GM19467 (cell line): ENCODE results near the gene OR2T11.
"Not testable (repeated sequence)": the region's sequence is repeated elsewhere in the genome, so short reads cannot be mapped to it uniquely, and the experiment has no call there.

Experiments
- ATAC-seq: cut with Tn5 transposase; IDR thresholded peaks from one replicate; pipeline ENCODE4 v1.9.1; 2021; ENCODE audit warnings: mild to moderate bottlenecking, moderate library complexity; ENCODE audit not compliant: unreplicated experiment

OR2T11 gene

GRCh38 chr1:248634991-248635390 lies at the start of gene OR2T11:
TSS of gene OR2T11 (minus strand) at chr1:248635091. CDS start at chr1:248627128, 7,963 bp downstream.
- ATAC-seq: not testable (repeated sequence)

GRCh38 chr1:248681651-248682050 lies 46.8 kb upstream of the OR2T11 start:
- ATAC-seq: no peak

- ATAC-seq: no peak
Measured at GRCh38 chr1:248670003-248670402, 35.1 kb upstream of the OR2T11 start.

- ATAC-seq: peak; percentile 94
Measured at GRCh38 chr1:248663453-248664328, 28.8 kb upstream of the OR2T11 start.

GRCh38 chr1:248656797-248657196 lies 21.9 kb upstream of the OR2T11 start:
- ATAC-seq: not testable (repeated sequence)

GRCh38 chr1:248655354-248655753 lies 20.5 kb upstream of the OR2T11 start, which contains the start of gene OR2T27:
TSS of gene OR2T27 (minus strand) at chr1:248655528. CDS start at chr1:248650884, 4,644 bp downstream.
- ATAC-seq: not testable (repeated sequence)

- ATAC-seq: not testable (repeated sequence)
Measured at GRCh38 chr1:248648770-248649536, 14.1 kb upstream of the OR2T11 start.

- not testable (repeated sequence) for ATAC-seq
Measured at GRCh38 chr1:248645178-248645577, 10.3 kb upstream of the OR2T11 start, which contains the start of gene OR2T35. TSS of gene OR2T35 (minus strand) at chr1:248645278. CDS start at chr1:248639258, 6,020 bp downstream.

GRCh38 chr1:248642971-248643651 lies 8.2 kb upstream of the OR2T11 start:
- ATAC-seq: peak; percentile 48

GRCh38 chr1:248641583-248641982 lies 6.7 kb upstream of the OR2T11 start:
- ATAC-seq: peak; percentile 15

GRCh38 chr1:248640906-248641305 lies 6.0 kb upstream of the OR2T11 start:
- peak; percentile 40 for ATAC-seq

GRCh38 chr1:248639652-248640051 lies 4.8 kb upstream of the OR2T11 start:
- ATAC-seq: peak; percentile 32

- ATAC-seq: not testable (repeated sequence)
Measured at GRCh38 chr1:248636612-248637011, 1.7 kb upstream of the OR2T11 start.

GRCh38 chr1:248631354-248632008 lies 3.4 kb downstream of the OR2T11 start:
- ATAC-seq: no peak

GRCh38 chr1:248630551-248630950 lies 4.3 kb downstream of the OR2T11 start:
- ATAC-seq: no peak

GRCh38 chr1:248627971-248628844 lies 6.7 kb downstream of the OR2T11 start:
- peak; percentile 90 for ATAC-seq

- ATAC-seq: no peak
Measured at GRCh38 chr1:248625971-248626370, 8.9 kb downstream of the OR2T11 start.

GRCh38 chr1:248625166-248625565 lies 9.7 kb downstream of the OR2T11 start:
- ATAC-seq: no peak

- peak; percentile 91 for ATAC-seq
Measured at GRCh38 chr1:248622570-248623001, 12.3 kb downstream of the OR2T11 start.
